WI38 (cell line): Measurements from ENCODE around the gene LYL1.

ENCODE experiments used
- H3K4me3 ChIP-seq: 2 replicates; pipeline ENCODE4 v1.5.1; 2011; ENCODE audit warnings: low read depth, mild to moderate bottlenecking, control low read depth, low read length
- TF ChIP-seq, protein P1 (sequence below): IDR thresholded peaks from 2 replicates; pipeline ENCODE4 v1.5.1; 2012; ENCODE audit warnings: low read depth, mild to moderate bottlenecking, control low read depth, low read length

Gene LYL1

DNA sequence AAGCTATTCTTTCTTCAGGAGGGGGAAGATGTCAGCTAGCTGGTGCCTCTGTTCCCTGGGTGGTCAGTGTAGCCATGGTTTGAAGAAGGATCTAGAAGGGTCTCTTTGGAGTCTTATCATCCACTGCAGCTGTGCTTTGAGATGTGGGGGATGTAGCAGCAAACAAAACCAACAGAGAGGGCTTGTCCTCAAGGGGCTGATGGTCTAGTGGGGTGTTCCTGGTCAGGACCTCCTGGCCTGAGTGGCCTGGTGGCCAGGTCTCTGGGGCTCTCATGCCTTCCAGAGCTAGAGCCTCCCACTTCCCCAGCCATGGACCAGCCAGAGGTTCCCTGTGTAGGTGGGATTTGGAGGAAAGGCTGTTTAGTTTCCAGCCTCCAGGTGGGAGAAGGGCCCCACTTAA, 40.3 kb downstream of the LYL1 start:
- H3K4me3 ChIP-seq = no peak overlapping the region
- TF ChIP-seq, protein P1, sequence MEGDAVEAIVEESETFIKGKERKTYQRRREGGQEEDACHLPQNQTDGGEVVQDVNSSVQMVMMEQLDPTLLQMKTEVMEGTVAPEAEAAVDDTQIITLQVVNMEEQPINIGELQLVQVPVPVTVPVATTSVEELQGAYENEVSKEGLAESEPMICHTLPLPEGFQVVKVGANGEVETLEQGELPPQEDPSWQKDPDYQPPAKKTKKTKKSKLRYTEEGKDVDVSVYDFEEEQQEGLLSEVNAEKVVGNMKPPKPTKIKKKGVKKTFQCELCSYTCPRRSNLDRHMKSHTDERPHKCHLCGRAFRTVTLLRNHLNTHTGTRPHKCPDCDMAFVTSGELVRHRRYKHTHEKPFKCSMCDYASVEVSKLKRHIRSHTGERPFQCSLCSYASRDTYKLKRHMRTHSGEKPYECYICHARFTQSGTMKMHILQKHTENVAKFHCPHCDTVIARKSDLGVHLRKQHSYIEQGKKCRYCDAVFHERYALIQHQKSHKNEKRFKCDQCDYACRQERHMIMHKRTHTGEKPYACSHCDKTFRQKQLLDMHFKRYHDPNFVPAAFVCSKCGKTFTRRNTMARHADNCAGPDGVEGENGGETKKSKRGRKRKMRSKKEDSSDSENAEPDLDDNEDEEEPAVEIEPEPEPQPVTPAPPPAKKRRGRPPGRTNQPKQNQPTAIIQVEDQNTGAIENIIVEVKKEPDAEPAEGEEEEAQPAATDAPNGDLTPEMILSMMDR = no peak

DNA sequence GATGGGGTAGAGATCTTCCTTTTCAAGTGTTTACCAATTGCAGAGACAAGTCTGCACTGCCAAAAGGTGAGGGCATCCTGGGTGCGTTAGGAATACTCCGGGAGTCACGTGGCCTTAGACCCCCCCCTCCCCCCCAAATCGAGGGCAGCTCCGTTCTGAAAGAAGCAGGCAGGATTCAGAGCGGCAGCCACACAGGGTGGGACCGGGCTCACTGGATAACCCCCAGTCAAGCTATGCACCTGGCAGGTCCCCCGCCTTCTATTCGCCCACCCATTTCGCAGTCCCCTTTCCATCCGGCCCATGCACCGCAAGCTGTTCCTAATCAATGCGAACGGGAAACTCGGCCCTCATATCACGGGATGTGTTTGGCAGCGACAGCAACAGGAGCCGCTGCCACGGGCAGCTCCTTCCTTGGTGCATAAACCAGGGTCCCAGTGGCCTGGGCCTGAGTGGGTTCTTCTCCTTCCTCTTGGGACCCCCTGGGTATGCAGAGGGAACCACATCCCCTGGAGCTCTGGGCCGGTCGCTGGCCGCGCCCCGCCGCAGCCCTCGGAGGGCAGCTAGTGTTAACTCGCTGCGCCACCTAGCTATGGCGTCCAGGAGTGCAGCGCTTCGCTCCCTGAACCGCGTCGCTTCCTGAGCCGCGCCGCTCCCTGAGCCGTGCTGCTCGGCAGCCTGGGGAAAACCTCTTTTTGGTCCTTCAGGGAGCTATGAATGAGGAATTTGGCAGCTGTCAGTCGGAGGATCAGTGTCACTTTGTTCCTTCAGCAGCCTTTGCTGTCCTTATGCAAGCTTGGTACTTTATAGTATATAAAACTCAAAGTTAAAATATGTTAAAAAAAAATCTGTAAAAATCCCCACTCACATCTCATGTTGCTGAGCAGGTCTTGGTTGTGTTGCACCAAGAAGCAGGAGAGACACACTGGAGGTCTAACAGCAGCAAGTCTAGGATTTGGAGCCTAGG, 41.4 kb downstream of the LYL1 start:
- TF ChIP-seq, protein P1 = peak; percentile 87
- H3K4me3 ChIP-seq = no peak overlapping the region

DNA sequence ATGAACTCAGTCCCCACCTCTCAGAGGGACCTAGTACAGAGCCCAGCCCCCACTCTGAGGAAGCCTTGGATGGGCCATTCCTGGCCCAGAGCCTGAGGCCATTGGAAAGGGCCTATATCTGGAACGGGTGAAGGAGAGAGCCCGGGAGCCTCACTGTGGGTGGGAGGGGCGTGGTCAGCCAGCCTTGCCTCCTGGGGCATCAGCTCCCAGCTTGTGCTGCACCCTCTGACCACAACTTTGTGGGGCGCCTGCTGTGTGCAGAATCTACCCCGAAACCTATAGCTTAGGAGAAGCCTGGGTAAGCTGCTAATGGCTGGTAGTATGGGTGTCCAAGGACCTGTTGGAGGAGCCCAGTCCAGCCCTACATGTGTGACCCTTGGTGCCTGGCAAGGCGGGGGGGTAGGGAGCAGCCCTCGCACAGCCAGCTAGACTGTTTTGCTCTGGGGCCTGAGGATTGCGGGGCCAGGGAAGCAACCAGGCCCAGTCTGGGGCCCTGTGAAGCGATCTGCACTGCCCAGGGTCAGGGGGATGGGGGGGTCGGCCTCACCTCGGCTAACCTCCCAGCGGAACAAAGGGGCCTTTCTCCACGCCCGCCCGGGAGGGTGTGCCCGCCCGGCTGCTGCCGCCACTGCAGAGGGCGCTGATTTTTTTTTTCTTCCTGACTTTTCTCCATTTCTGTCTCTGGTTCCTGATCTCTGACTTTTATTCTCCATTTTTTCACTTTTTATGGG, 42.3 kb downstream of the LYL1 start:
- TF ChIP-seq, protein P1 = no peak
- H3K4me3 ChIP-seq = no peak overlapping the region

DNA sequence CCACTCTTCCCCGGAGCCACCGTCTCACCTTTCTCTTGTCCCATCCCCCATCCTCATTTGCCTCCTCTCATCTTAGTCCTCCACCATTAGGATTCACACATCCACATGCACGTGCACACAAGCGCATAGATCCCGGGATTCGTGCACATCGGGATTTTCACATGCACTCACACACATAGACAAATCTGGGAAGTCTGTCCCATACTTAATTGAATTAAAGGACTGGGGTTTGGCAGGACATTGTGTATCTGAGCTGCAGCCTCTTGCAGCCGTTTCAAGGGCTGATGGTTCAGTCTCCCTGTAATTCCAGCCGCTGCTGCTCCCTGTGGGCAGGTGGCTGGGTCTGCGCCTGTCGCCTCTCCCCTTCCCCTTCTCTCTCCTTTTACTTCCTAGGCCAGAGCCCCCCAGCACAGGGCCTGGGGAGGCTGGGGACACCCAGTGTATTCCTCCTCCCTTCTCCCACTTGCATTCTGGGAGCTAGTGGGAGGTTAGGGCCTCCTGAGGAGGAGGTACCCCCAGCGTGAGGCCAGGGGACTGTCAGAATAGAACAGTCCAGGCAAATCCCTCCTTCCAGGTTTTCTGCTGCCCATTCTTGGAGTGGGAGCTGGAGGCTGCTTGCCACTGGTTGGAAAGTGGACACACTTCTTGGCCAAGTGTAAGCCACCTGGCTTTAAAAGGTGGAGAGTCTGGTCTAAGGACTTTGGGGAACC, 43.6 kb downstream of the LYL1 start:
- no peak overlapping the region for H3K4me3 ChIP-seq
- TF ChIP-seq, protein P1 = no peak

DNA sequence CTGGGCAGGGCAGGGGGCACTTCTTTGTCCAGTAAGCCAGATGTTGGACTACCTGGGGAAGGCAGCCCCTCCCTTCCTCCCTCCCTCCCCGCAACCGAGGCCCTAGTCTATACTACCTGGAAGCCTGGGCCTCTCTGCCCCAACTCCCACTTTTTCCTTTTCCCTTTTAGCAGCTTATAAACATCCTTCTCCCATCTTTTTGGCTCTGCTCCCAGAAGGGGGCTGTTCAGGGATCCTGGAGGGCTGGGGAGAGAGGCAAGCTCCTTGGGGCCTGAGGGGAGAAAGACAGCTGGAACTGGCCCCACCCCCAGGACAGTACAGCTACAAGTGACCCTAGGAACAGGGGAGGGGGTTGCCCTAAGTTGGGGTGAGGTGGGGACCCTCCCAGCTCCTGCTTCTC, 44.9 kb downstream of the LYL1 start:
- TF ChIP-seq, protein P1 = no peak
- no peak overlapping the region for H3K4me3 ChIP-seq

DNA sequence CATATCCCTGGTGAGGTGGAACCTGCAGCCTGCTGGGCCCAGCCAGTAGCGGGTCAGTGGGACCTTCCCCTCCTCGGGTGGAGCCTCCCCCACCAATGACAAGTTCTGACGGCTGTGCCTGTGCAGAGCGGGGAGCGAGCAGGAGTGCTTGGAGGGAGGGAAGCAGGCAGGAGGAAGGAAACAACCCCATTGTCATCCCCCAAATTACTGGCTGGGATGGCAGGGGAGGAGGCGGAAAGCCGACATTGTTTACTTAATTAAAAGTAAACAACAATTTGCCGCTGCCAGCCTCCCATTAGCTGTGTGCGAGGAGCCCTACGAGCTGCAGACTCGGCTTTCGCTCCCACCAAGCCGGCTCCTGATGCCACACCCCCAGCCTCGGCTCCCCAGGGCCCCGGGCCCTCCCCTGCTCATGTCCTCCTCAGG, 45.5 kb downstream of the LYL1 start:
- H3K4me3 ChIP-seq = no peak overlapping the region
- TF ChIP-seq, protein P1 = no peak
